G401 (cell line): ENCODE data around the gene LIN28A. TPM values are rescaled to one million over a fixed set of nuclear protein-coding genes. Genes with fewer than 3 reads are reported as not detected.
"Not testable (repeated sequence)": the region's sequence is repeated elsewhere in the genome, so short reads cannot be mapped to it uniquely, and the experiment has no call there.

Source experiments
- DNase-seq: peaks from one replicate; pipeline ENCODE4 v3.0.0-alpha.2; 2015; ENCODE audit warnings: low spot score
- in situ Hi-C: cut with HindIII; loops from 2 replicates; pipeline ENCODE4 v1.10.0; 2016; ENCODE audit warnings: low sequenced_read_pairs, mixed read lengths
- total RNA-seq: library from RNA; depleted of rRNA; stranded (reverse); fragments of >200 nt; shearing (Covaris generic); gene quantifications from 2 replicates; pipeline ENCODE4 v1.2.3, GENCODE V29; 2014; rRNA removed

LIN28A gene
- total RNA-seq = 77.8 and 94.7 TPM in 2 replicates

GRCh38 chr1:26410706-26411623, at the start of gene LIN28A:
Gene LIN28A (plus strand): TSS chr1:26410817. CDS start chr1:26410892, 75 bp downstream.
- DNase-seq = no peak
- in situ Hi-C loops = no loop called here

- no peak for DNase-seq
- in situ Hi-C loops = no loop called here
Observed at GRCh38 chr1:26361605-26362122, 49.0 kb upstream of the LIN28A start.

- in situ Hi-C loops = no loop called here
- DNase-seq = no peak
Observed at GRCh38 chr1:26362331-26362730, 48.3 kb upstream of the LIN28A start.

- in situ Hi-C loops = no loop called here
- DNase-seq = peak; percentile 32
Observed at GRCh38 chr1:26363549-26364448, 46.8 kb upstream of the LIN28A start.

- no peak for DNase-seq
- in situ Hi-C loops = no loop called here
Observed at GRCh38 chr1:26364956-26365355, 45.7 kb upstream of the LIN28A start.

- in situ Hi-C loops = no loop called here
Observed at GRCh38 chr1:26367441-26367840, 43.2 kb upstream of the LIN28A start.

GRCh38 chr1:26368006-26368405, 42.6 kb upstream of the LIN28A start:
- no peak for DNase-seq
- in situ Hi-C loops = no loop called here

More at GRCh38 chr1:26367441-26367840, 43.2 kb upstream of the LIN28A start:
- DNase-seq = no peak

GRCh38 chr1:26368486-26368885, 42.1 kb upstream of the LIN28A start:
- in situ Hi-C loops = no loop called here
- no peak for DNase-seq

- DNase-seq = no peak
- in situ Hi-C loops = no loop called here
Observed at GRCh38 chr1:26370591-26371382, 39.8 kb upstream of the LIN28A start.

GRCh38 chr1:26372039-26372438, 38.6 kb upstream of the LIN28A start:
- in situ Hi-C loops = no loop called here
- no peak for DNase-seq

GRCh38 chr1:26372611-26373010, 38.0 kb upstream of the LIN28A start, which contains the start of gene ZNF683:
Gene ZNF683 (minus strand): TSS chr1:26372750. CDS start chr1:26368571, 4,179 bp downstream.
- in situ Hi-C loops, DNase-seq: not testable (repeated sequence)

- in situ Hi-C loops = no loop called here
- no peak for DNase-seq
Observed at GRCh38 chr1:26373281-26373680, 37.3 kb upstream of the LIN28A start.

- in situ Hi-C loops = no loop called here
- no peak for DNase-seq
Observed at GRCh38 chr1:26373789-26374188, 36.8 kb upstream of the LIN28A start.

GRCh38 chr1:26374361-26374760, 36.3 kb upstream of the LIN28A start:
- in situ Hi-C loops = not testable (repeated sequence)

GRCh38 chr1:26375081-26375480, 35.5 kb upstream of the LIN28A start:
- in situ Hi-C loops = no loop called here
- no peak for DNase-seq

More at GRCh38 chr1:26374361-26374760, 36.3 kb upstream of the LIN28A start:
- not testable (repeated sequence) for DNase-seq

- in situ Hi-C loops = no loop called here
- DNase-seq = no peak
Observed at GRCh38 chr1:26376050-26376449, 34.6 kb upstream of the LIN28A start.

- in situ Hi-C loops = no loop called here
- no peak for DNase-seq
Observed at GRCh38 chr1:26378088-26378878, 32.3 kb upstream of the LIN28A start.

- DNase-seq = no peak
- in situ Hi-C loops = no loop called here
Observed at GRCh38 chr1:26378879-26379251, 31.8 kb upstream of the LIN28A start.
